SKM-1 (cell line): ENCODE data around the gene RPS6KA2.
"Not testable (repeated sequence)": the region's sequence is repeated elsewhere in the genome, so short reads cannot be mapped to it uniquely, and the experiment has no call there.

Experiments
- DNase-seq: peaks from one replicate; lab custom pipeline; 2025; ENCODE audit not compliant: unreplicated experiment; lab: John Stamatoyannopoulos, UW

RPS6KA2 gene

GRCh38 chr6:166386111-166386510 is 240.9 kb downstream of the RPS6KA2 start:
- DNase-seq: no peak

GRCh38 chr6:166383802-166384363 is 243.2 kb downstream of the RPS6KA2 start:
- not testable (repeated sequence) for DNase-seq

GRCh38 chr6:166382933-166383801 is 243.9 kb downstream of the RPS6KA2 start, which contains the start of gene MPC1:
MPC1 (minus strand) TSS chr6:166382940; CDS start chr6:166382876, 64 bp downstream.
- peak; percentile 86 for DNase-seq

GRCh38 chr6:166382500-166382932 is 244.5 kb downstream of the RPS6KA2 start:
- DNase-seq: no peak

- DNase-seq: peak; percentile 34
Observed at GRCh38 chr6:166381733-166382499, 245.1 kb downstream of the RPS6KA2 start.

- no peak for DNase-seq
Observed at GRCh38 chr6:166381381-166381732, 245.7 kb downstream of the RPS6KA2 start.

- DNase-seq: no peak
Observed at GRCh38 chr6:166379800-166380199, 247.3 kb downstream of the RPS6KA2 start.

GRCh38 chr6:166379103-166379586 is 247.9 kb downstream of the RPS6KA2 start:
- DNase-seq: no peak

GRCh38 chr6:166377721-166378120 is 249.3 kb downstream of the RPS6KA2 start:
- DNase-seq: no peak

GRCh38 chr6:166375013-166375412 is 252.0 kb downstream of the RPS6KA2 start:
- DNase-seq: no peak

- DNase-seq: no peak
Observed at GRCh38 chr6:166370489-166370888, 256.6 kb downstream of the RPS6KA2 start.

GRCh38 chr6:166369782-166370181 is 257.3 kb downstream of the RPS6KA2 start:
- DNase-seq: no peak

- no peak for DNase-seq
Observed at GRCh38 chr6:166366921-166367320, 260.1 kb downstream of the RPS6KA2 start.

- no peak for DNase-seq
Observed at GRCh38 chr6:166365806-166366205, 261.2 kb downstream of the RPS6KA2 start.

- DNase-seq: no peak
Observed at GRCh38 chr6:166365221-166365620, 261.8 kb downstream of the RPS6KA2 start.

- no peak for DNase-seq
Observed at GRCh38 chr6:166364456-166364855, 262.6 kb downstream of the RPS6KA2 start.

GRCh38 chr6:166362427-166362826 is 264.6 kb downstream of the RPS6KA2 start:
- DNase-seq: not testable (repeated sequence)

- peak; percentile 84 for DNase-seq
Observed at GRCh38 chr6:166361077-166361429, 266.0 kb downstream of the RPS6KA2 start.

- no peak for DNase-seq
Observed at GRCh38 chr6:166360243-166361076, 266.6 kb downstream of the RPS6KA2 start.
